Psoas muscle (tissue), 8 donors: Measurements from ENCODE around the gene CBFA2T3. TPM values are rescaled to one million over a fixed set of nuclear protein-coding genes. Genes with fewer than 3 reads are reported as not detected.
A peak's percentile ranks its signal among the peaks of the same experiment; 100 is the strongest.

Experiments
- ATAC-seq, 4 donors: fragments of 200-7000 bp; cut with Tn5 transposase; one replicate each; pipeline ENCODE4 v1.9.1; 2020; ENCODE audit warnings: moderate library complexity in 3 of 4, mild to moderate bottlenecking in 2 of 4
- DNase-seq, 2 donors: peaks; one replicate each; pipeline ENCODE4 v3.0.0-alpha.2; 2020
- H3K27ac ChIP-seq: fragments of 200-600 bp; one replicate; pipeline ENCODE4 v1.8.0; 2022
- H3K27me3 ChIP-seq, 3 donors: fragments of 200-600 bp in 1 of 3; one replicate each; pipeline versions ENCODE4 v1.6.1 to v1.8.0; 2013 to 2022; ENCODE audit warnings: low read length in 2 of 3, mild to moderate bottlenecking in 2 of 3, moderate library complexity in 1 of 3; ENCODE audit not compliant: insufficient read depth in 3 of 3
- H3K36me3 ChIP-seq, 2 donors: fragments of 200-600 bp in 1 of 2; one replicate each; pipeline versions ENCODE4 v1.6.1 to v1.8.0; 2013 to 2022; ENCODE audit warnings: low read depth in 1 of 2, mild to moderate bottlenecking in 1 of 2, moderate library complexity in 1 of 2; ENCODE audit not compliant: insufficient read depth in 1 of 2
- H3K4me1 ChIP-seq: fragments of 200-600 bp; one replicate; pipeline ENCODE4 v1.8.0; 2022
- H3K4me3 ChIP-seq: fragments of 200-600 bp; one replicate; pipeline ENCODE4 v1.8.0; 2022; ENCODE audit warnings: mild to moderate bottlenecking
- H3K9me3 ChIP-seq: fragments of 200-600 bp; one replicate; pipeline ENCODE4 v1.8.0; 2022
- WGBS, 3 donors: extraction: QIAGEN DNeasy Blood & Tissue Kit; methylation state at CpG; one replicate each; pipeline versions ENCODE4 v1.1.6 to v1.1.7; 2013; 5-methylcytosine and 5-hydroxymethylcytosine counted together
- intact Hi-C, 2 donors: fragments of 100-400 bp; cut with DNase I; formaldehyde crosslinking; loops; one replicate each; pipeline versions ENCODE4 v1.11.0 to v1.14.2; 2022
- polyA plus RNA-seq, 3 donors: library from polyadenylated mRNA; stranded (reverse); fragments of 200-250 nt; gene quantifications; one replicate each; pipeline ENCODE4 v1.2.3, GENCODE V29; 2013
- total RNA-seq, 4 donors: library from RNA; stranded (reverse); fragmentation: NEBNext Ultra II Directional in 2 of 4; extraction: Animal tissue kit (Norgen Biotek cat#: 25700) in 2 of 4; gene quantifications; one replicate each; pipeline versions ENCODE4 v1.2.1 to v1.2.4, GENCODE V29; 2021 to 2023
- TF ChIP-seq, protein P1 (sequence below): fragments of 200-600 bp; IDR thresholded peaks from one replicate; pipeline ENCODE4 v1.8.0; 2022; ENCODE audit warnings: antibody characterized with exemption
- donor health status: healthy with polysubstance abuse.
- donor health status: DM: no; HTN: no; CAD: no; lungs with moderate emphysema.
- donor health status: Bipolar disorder and iron deficiency.
- donor health status: healthy.
- donor health status: DM: yes; HTN: yes; CAD: no.
- donor health status: DM: no; HTN: no; CAD: no.
- donor health status: DM: no; HTN: no; CAD: no.
- donor health status: DM: yes; HTN: yes; CAD: no.

The CBFA2T3 gene
- total and polyA plus RNA-seq, 7 donors: 2.6 to 15.0 (median 6.0) TPM

DNA sequence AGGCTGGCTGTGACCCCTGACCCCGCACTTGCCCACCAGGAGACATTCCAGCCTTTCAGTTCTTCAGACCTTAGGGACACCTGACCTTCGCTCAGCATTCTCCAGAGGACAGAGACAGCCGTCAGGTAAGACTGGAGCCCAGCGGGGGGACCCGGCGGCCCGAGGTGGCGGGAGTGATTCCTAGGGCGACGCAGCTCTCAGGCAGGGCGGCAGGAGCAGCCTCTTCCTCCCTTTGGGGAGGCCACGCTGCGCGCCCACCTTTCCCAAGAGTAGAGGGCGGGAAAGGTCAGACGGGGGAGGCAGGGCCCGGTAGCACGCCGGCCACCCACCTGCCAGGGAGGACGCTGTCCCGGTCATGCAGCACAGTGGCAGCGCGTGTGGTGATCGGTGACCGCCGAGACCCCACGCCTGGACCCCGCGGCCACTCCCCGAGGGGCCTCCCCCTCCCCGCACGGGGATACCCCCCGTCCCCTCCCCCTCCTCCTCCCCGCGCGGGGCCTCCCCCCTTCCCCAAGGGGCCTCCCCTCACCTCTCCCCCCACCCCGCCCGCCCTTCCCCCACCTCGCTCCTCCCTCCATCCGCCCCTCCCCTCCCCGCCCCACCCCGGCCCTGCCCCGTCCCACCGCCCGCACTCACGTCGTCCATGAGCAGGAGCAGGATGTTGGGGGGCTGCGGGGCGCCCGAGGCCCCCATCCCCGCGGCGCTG lies 120.7 kb downstream of the CBFA2T3 start:
- Histone ChIP-seq H3K9me3 (no peaks in the 10 kb centered on the region), H3K27ac (peak overlapping the region; percentile 84), H3K4me1 (peaks cover 13% of the 10 kb centered on the region), H3K27me3 (no peaks in the 10 kb centered on the region), H3K4me3 (peak overlapping the region; percentile 93), H3K36me3 (peaks cover 0 to 28% of the 10 kb centered on the region in 2 donors)
- intact Hi-C loops: loop anchor here in 1 of 2 donors (5.0 kb wide), 2 partner anchors 44 to 46 kb away; partner anchors contain the start of gene APRT
- TF ChIP-seq, protein P1, sequence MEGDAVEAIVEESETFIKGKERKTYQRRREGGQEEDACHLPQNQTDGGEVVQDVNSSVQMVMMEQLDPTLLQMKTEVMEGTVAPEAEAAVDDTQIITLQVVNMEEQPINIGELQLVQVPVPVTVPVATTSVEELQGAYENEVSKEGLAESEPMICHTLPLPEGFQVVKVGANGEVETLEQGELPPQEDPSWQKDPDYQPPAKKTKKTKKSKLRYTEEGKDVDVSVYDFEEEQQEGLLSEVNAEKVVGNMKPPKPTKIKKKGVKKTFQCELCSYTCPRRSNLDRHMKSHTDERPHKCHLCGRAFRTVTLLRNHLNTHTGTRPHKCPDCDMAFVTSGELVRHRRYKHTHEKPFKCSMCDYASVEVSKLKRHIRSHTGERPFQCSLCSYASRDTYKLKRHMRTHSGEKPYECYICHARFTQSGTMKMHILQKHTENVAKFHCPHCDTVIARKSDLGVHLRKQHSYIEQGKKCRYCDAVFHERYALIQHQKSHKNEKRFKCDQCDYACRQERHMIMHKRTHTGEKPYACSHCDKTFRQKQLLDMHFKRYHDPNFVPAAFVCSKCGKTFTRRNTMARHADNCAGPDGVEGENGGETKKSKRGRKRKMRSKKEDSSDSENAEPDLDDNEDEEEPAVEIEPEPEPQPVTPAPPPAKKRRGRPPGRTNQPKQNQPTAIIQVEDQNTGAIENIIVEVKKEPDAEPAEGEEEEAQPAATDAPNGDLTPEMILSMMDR: no peak
- ATAC-seq: no peak
- peak; percentile 38 to 73 for DNase-seq
- 13 to 38% (median 35%) methylated on average over 15 to 48 of the region's 53 CpGs for WGBS, 3 donors

DNA sequence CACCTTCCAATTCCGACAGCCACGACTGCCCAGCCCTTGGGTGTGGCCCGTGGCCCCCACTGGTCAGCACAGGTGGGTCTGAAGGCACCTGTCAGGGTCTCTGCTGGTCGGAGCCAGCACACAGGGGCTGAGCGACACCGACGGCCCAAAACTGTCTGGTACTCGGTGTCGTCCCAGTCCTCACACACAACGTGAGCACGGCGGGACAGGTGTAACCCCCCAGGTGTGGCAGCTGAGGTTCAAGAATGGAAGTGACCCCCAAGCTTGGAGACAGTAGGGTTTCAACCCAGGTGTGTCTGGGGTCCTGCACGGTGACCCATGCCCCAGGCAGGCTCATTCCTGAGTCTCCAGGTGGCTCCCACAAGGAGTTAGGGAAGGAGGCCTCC lies 121.3 kb downstream of the CBFA2T3 start:
- no peak for ATAC-seq
- H3K9me3 ChIP-seq: no peaks in the 10 kb centered on the region
- TF ChIP-seq, protein P1: no peak
- no peaks in the 10 kb centered on the region for H3K27me3 ChIP-seq
- peaks cover 0 to 23% of the 10 kb centered on the region in 2 donors for H3K36me3 ChIP-seq
- peaks cover 13% of the 10 kb centered on the region for H3K4me1 ChIP-seq
- DNase-seq: no peak
- intact Hi-C loops: loop anchor here in 1 of 2 donors (5.0 kb wide), 2 partner anchors 43 to 47 kb away; partner anchors contain the start of gene APRT
- H3K27ac ChIP-seq: no peak overlapping the region
- 81 to 82% (median 81%) methylated on average over 13 of the region's 13 CpGs for WGBS, 3 donors
- H3K4me3 ChIP-seq: peak overlapping the region; percentile 93

DNA sequence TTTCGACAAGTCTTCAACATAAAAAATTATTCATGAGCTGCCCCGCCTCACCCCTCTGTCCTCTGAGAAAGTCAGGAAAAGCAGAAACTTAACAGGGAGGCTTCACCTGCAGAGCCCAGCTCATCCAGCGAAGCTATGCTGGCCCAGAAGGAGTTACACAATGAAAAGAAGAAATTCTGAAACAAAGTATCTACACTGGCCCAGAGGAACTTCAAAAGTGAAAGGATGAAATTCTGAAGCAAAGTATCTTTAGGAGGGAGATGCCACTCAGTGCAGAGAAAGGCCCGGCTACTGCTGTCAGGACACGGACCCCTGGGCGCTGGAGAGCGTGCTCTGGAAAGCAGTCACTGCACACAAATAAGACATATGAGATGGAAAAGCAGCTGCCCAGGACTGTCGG lies 121.8 kb downstream of the CBFA2T3 start:
- H3K27ac ChIP-seq: no peak overlapping the region
- DNase-seq (no peak), ATAC-seq (no peak)
- no peaks in the 10 kb centered on the region for H3K27me3 ChIP-seq
- TF ChIP-seq, protein P1: no peak
- H3K4me3 ChIP-seq: no peak overlapping the region
- peaks cover 13% of the 10 kb centered on the region for H3K4me1 ChIP-seq
- intact Hi-C loops: loop anchor here in 1 of 2 donors (5.0 kb wide), 2 partner anchors 43 to 47 kb away; partner anchors contain the start of gene APRT
- no peaks in the 10 kb centered on the region for H3K9me3 ChIP-seq
- 64 to 74% (median 70%) methylated on average over 8 of the region's 8 CpGs for WGBS, 3 donors
- H3K36me3 ChIP-seq: peaks cover 0 to 17% of the 10 kb centered on the region in 2 donors

DNA sequence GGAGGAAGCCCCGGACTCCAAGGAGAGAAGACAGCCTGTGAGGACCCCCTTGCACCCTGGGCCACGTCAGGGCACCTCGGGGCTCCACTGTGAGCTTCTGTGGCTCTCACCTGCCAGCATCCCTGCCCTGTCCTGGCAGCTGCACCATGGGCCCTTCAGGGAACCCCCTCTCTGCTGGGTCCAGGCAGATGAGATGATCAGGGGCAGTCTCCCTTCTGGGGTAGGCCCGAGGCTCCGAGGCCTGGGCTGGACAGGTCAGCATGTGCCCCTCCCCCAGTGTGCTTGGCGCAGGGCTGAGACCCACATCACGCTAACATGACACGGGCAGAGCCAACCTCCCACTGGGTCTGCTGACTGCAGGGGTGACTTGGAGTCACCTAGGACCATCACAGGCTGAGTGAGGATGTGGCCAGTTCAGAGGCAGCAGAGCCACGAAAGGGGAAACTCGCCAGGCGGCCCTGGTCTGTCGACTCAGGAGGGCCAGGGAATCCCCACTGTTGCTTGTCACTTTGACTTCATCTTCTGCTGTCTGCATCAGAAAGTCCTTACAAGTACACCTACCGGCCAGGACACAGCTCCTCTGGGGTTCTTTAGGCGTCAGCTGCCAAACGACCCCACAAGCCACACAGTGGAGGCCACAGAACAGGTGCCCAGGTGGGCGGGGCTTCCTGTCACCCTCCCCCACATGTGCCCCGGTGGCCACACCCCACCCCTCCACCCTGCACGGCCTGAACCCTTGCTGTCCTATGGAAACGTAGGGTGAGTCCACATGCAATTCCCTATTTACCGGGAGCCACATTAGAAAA lies 122.5 kb downstream of the CBFA2T3 start:
- WGBS, 3 donors: 64 to 75% (median 71%) methylated on average over 19 to 20 of the region's 20 CpGs
- no peak for DNase-seq

More for the DNA sequence above, 122.5 kb downstream of the CBFA2T3 start:
- Histone ChIP-seq H3K27ac (no peak overlapping the region), H3K36me3 (peaks cover 0 to 14% of the 10 kb centered on the region in 2 donors), H3K4me1 (peaks cover 13% of the 10 kb centered on the region), H3K9me3 (no peaks in the 10 kb centered on the region), H3K4me3 (no peak overlapping the region), H3K27me3 (no peaks in the 10 kb centered on the region)
- intact Hi-C loops: loop anchor here in 1 of 2 donors (5.0 kb wide), 2 partner anchors 42 to 48 kb away; partner anchors contain the start of gene APRT
- no peak for ATAC-seq
- TF ChIP-seq, protein P1: no peak
